PC-9 (cell line): ENCODE data around the gene ATP1A1. TPM values are rescaled to one million over a fixed set of nuclear protein-coding genes. Genes with fewer than 3 reads are reported as not detected.
A peak's percentile ranks its signal among the peaks of the same experiment; 100 is the strongest.

Experiments used
- BruUV-seq: library from RNA; stranded (reverse); fragments of 400-500 nt; replicated peaks from 2 replicates; lab custom pipeline; 2021; lab: Mats Ljungman, UMichigan
- CTCF ChIA-PET: fragments of 300-600 bp; sonication (Branson Sonifier 250); formaldehyde crosslinking; loops from one replicate; lab custom pipeline; 2022; ENCODE audit warnings: antibody characterized with exemption; lab: Charles Lee
- POLR2A ChIA-PET: fragments of 300-600 bp; sonication (Branson Sonifier 250); formaldehyde crosslinking; loops from one replicate; lab custom pipeline; 2022; ENCODE audit warnings: antibody characterized with exemption; ENCODE audit not compliant: unreplicated experiment; lab: Charles Lee
- DNase-seq, 2 experiments: peaks; one replicate each; pipeline versions ENCODE4 v3.0.0 to v3.0.0-alpha.2; 2015 to 2022; ENCODE audit warnings: mixed read lengths in 1 of 2
- H2AFZ ChIP-seq: fragments of 200-600 bp; sonication (generic); 2 replicates; pipeline ENCODE4 v1.8.1; 2017; ENCODE audit warnings: antibody characterized with exemption
- H3F3A ChIP-seq: fragments of 200-600 bp; sonication (generic); 2 replicates; pipeline ENCODE4 v1.8.1; 2017; ENCODE audit warnings: antibody characterized with exemption, mild to moderate bottlenecking, low read depth; ENCODE audit not compliant: insufficient read depth
- H3K27ac ChIP-seq: fragments of 200-600 bp; sonication (generic); 2 replicates; pipeline ENCODE4 v1.6.1; 2016; ENCODE audit warnings: mixed run types
- H3K27me3 ChIP-seq: fragments of 200-600 bp; sonication (generic); 2 replicates; pipeline ENCODE4 v1.6.1; 2016; ENCODE audit warnings: low read depth, mixed run types; ENCODE audit not compliant: insufficient read depth
- H3K36me3 ChIP-seq: fragments of 200-600 bp; sonication (generic); 2 replicates; pipeline ENCODE4 v1.6.1; 2016; ENCODE audit warnings: low read depth, mixed run types
- H3K4me1 ChIP-seq: fragments of 200-600 bp; sonication (generic); replicated peaks from 2 replicates; pipeline ENCODE4 v1.6.1; 2016; ENCODE audit warnings: mixed run types; ENCODE audit not compliant: insufficient read depth
- H3K4me2 ChIP-seq: fragments of 200-600 bp; sonication (generic); 2 replicates; pipeline ENCODE4 v1.6.1; 2017; ENCODE audit warnings: mixed run types
- H3K4me3 ChIP-seq: fragments of 200-600 bp; sonication (generic); 2 replicates; pipeline ENCODE4 v1.6.1; 2016; ENCODE audit warnings: mixed run types
- H3K79me2 ChIP-seq: fragments of 200-600 bp; sonication (generic); 2 replicates; pipeline ENCODE4 v1.6.1; 2017; ENCODE audit warnings: low read depth, mixed run types
- H3K9me2 ChIP-seq: fragments of 200-600 bp; sonication (generic); 2 replicates; pipeline ENCODE4 v1.8.1; 2017; ENCODE audit warnings: mild to moderate bottlenecking; ENCODE audit not compliant: insufficient read depth
- H3K9me3 ChIP-seq: fragments of 200-600 bp; sonication (generic); 2 replicates; pipeline ENCODE4 v1.8.1; 2016; ENCODE audit warnings: low read depth; ENCODE audit not compliant: insufficient read depth
- H4K20me1 ChIP-seq: fragments of 200-600 bp; sonication (generic); 2 replicates; pipeline ENCODE4 v1.8.1; 2017; ENCODE audit not compliant: insufficient read depth
- CTCF ChIP-seq: fragments of 200-600 bp; sonication (generic); conservative IDR thresholded peaks from 2 replicates; pipeline ENCODE4 v1.6.1; 2017; ENCODE audit warnings: mixed run types, antibody characterized with exemption, mild to moderate bottlenecking, moderate library complexity
- EZH2 ChIP-seq: fragments of 200-600 bp; sonication (generic); IDR thresholded peaks from 2 replicates; pipeline ENCODE4 v1.8.0; 2017; ENCODE audit warnings: antibody characterized with exemption, low read depth
- intact Hi-C: fragments of 100-400 bp; cut with micrococcal nuclease; formaldehyde crosslinking; loops from one replicate; pipeline ENCODE4 v1.10.0; 2022; ENCODE audit not compliant: unreplicated experiment
- total RNA-seq: library from RNA; stranded (reverse); gene quantifications from 2 replicates; pipeline ENCODE4 v1.2.3, GENCODE V29; 2021

The ATP1A1 gene
- total RNA-seq, 1 experiment from 2014 or later: 399 TPM

- TF ChIP-seq EZH2 (no peak), CTCF (no peak)
- Histone ChIP-seq H3K36me3 (no peaks in the 10 kb centered on the region), H3F3A (peaks cover 28% of the 10 kb centered on the region), H3K4me2 (no peak overlapping the region), H3K27me3 (no peaks in the 10 kb centered on the region), H2AFZ (no peak overlapping the region), H3K9me2 (no peaks in the 10 kb centered on the region), H4K20me1 (no peaks in the 10 kb centered on the region), H3K4me3 (no peak overlapping the region), H3K4me1 (peaks cover 56% of the 10 kb centered on the region), H3K79me2 (no peaks in the 10 kb centered on the region), H3K27ac (peak overlapping the region; percentile 50), H3K9me3 (no peaks in the 10 kb centered on the region; the same call in 1 of the 2 replicates)
- POLR2A ChIA-PET: no interaction called here
- DNase-seq: no peak
- intact Hi-C loops: no loop called here
- BruUV-seq: no TSS peak
- CTCF ChIA-PET: no interaction called here
Measured at GRCh38 chr1:116357487-116357886, 15.6 kb upstream of the ATP1A1 start.

- CTCF ChIA-PET: interaction anchor here (1.4 kb wide), 1 partner anchor 47 kb away, joined by 5 read pairs; no protein-coding TSS in a partner anchor
- Histone ChIP-seq H4K20me1 (no peaks in the 10 kb centered on the region), H3K79me2 (no peaks in the 10 kb centered on the region), H3K4me3 (no peak overlapping the region), H3K4me2 (peak overlapping the region; percentile 41), H2AFZ (no peak overlapping the region), H3K27ac (peak overlapping the region; percentile 51), H3K4me1 (peaks cover 56% of the 10 kb centered on the region), H3F3A (peaks cover 28% of the 10 kb centered on the region), H3K9me2 (no peaks in the 10 kb centered on the region), H3K27me3 (no peaks in the 10 kb centered on the region), H3K36me3 (no peaks in the 10 kb centered on the region), H3K9me3 (no peaks in the 10 kb centered on the region; the same call in 1 of the 2 replicates)
- BruUV-seq: no TSS peak
- TF ChIP-seq CTCF (no peak), EZH2 (no peak)
- intact Hi-C loops: no loop called here
- DNase-seq: peak; percentile 19 to 94
- POLR2A ChIA-PET: no interaction called here
Measured at GRCh38 chr1:116359060-116359830, 13.8 kb upstream of the ATP1A1 start.

GRCh38 chr1:116359871-116360270, 13.2 kb upstream of the ATP1A1 start:
- intact Hi-C loops: no loop called here
- H3K27ac ChIP-seq: peak overlapping the region; percentile 51
- ChIA-PET CTCF (interaction anchor here (0.6 kb wide), 1 partner anchor 93 kb away, joined by 11 read pairs; no protein-coding TSS in a partner anchor), POLR2A (interaction anchor here (0.7 kb wide), 2 partner anchors 13 to 16 kb away, joined by 8 to 10 read pairs; no protein-coding TSS in a partner anchor)
- no peaks in the 10 kb centered on the region for H3K36me3 ChIP-seq
- H4K20me1 ChIP-seq: no peaks in the 10 kb centered on the region
- no peaks in the 10 kb centered on the region; the same call in 1 of the 2 replicates for H3K9me3 ChIP-seq
- TF ChIP-seq EZH2: no peak
- no peak for TF ChIP-seq CTCF
- no peaks in the 10 kb centered on the region for H3K9me2 ChIP-seq
- peak overlapping the region; percentile 41 for H3K4me2 ChIP-seq
- H3K4me1 ChIP-seq: peaks cover 56% of the 10 kb centered on the region
- BruUV-seq: no TSS peak
- H2AFZ ChIP-seq: no peak overlapping the region
- no peak for DNase-seq
- no peak overlapping the region for H3K4me3 ChIP-seq
- H3K79me2 ChIP-seq: no peaks in the 10 kb centered on the region
- H3K27me3 ChIP-seq: no peaks in the 10 kb centered on the region
- H3F3A ChIP-seq: peaks cover 28% of the 10 kb centered on the region
